HG03457 (cell line): Measurements from ENCODE around the gene PIK3C3.
"Not testable (repeated sequence)": the region's sequence is repeated elsewhere in the genome, so short reads cannot be mapped to it uniquely, and the experiment has no call there.

Experiments
- ATAC-seq: cut with Tn5 transposase; IDR thresholded peaks from one replicate; pipeline ENCODE4 v1.9.1; 2021; ENCODE audit warnings: moderate number of reproducible peaks; ENCODE audit not compliant: unreplicated experiment

The PIK3C3 gene

DNA sequence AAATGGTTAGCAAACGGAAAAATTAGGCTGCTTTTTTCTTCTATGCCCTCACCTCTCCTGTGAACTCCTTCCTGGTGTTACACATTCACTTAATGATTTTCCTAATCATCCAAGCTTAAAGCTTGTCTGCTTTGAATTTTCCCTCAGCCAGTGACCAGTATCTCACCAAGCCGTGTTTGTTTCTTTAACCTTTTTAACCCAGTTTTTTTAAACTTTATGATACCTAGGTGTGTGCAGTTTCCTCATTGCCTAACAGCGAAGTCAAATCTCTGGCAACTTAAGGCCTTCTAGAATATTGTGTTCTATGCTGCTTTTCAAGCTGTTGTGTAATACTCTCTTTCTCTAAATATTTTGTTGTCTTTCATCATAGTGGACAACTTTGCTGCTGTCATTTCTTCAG, 113.0 kb downstream of the PIK3C3 start:
- ATAC-seq, result no peak

DNA sequence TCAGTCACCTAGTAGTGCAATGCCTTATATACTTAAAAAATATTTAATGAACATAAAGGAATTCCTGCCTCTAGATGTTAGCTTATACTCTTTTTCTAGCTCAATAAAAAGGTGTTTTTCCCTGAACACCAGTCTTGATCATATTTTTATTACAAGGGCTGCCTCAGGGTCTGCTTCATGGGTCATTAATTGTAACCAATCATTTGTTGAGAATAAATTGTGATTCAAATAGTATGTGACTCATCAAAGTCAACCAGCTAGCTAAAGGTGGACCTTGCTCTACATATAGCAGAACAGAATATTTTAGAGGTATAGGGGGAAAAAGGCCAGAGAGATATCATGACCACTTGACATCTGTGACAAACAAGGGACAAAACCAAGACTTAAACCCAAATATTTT, 114.0 kb downstream of the PIK3C3 start:
- no peak for ATAC-seq

DNA sequence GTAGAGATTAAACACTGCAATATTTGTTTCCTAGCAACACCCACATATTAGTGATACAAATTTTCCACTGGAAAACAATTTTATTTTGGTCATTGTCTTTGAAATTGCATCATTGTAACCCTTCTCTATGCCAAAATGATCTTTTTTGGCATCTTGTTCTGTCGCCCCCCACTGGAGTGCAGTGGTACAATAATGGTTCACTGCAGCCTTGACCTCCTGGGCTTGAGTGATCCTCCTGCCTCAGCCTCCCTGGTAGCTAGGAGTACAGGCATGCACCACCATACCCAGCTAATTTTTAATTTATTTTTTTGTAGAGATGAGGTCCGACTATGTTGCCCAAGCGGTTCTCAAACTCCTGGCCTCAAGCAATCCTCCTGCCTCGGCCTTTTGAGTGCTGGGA, 117.4 kb downstream of the PIK3C3 start:
- ATAC-seq, result no peak

DNA sequence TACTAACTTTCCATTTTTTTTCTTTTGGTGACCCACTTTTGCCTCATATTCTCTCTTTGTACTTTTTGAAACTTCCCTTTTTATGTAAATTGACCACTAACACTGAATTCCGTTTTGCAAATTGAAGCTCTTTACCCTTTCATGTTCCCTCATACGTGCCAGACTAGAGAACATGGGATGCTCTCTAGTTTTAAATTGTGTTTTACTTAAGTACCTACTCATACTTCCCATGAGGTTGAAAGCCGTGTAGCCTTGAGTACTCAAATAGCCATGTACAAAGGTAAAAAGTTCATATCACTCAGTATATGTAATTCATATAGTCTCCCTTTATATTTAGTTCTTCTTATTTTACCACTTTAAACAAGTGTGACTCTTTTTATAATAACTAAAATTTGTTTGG, 119.7 kb downstream of the PIK3C3 start:
- no peak for ATAC-seq

DNA sequence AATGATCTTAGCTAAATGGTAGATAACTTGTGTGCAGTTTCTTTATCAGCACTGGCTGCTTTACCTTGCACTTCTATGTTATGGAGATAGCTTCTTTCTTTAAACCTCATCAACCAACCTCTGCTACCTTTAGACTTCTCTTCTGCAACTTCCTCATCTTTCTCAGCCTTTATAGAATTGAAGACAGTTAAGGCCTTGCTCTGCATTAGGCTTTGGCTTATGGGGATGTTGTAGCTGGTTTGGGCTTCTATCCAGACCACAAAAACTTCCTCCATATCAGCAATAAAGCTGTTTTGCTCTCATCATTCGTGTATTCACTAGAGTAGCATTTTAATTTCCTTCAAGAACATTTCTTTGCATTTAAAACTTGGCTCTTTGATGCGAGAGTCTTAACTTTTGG, 123.7 kb downstream of the PIK3C3 start:
- ATAC-seq, result no peak

DNA sequence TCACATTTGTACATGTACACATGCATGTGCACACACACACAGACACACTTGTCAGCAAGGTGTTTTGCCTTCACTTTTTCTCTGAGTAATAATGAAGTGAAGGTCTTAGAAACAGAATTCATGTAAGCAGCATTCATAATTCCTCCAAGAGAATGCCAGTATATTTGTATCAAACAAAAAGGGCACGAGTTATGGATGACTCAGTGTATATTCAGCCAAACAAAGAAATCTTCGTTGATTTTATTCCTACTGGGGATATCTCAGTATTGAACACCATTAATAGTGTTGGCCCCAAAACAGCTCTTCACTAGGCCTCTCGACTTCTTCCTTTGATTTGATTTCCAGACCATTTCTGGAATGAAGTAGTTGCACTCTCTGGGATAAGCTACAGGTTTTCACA, 125.3 kb downstream of the PIK3C3 start:
- ATAC-seq, result no peak

DNA sequence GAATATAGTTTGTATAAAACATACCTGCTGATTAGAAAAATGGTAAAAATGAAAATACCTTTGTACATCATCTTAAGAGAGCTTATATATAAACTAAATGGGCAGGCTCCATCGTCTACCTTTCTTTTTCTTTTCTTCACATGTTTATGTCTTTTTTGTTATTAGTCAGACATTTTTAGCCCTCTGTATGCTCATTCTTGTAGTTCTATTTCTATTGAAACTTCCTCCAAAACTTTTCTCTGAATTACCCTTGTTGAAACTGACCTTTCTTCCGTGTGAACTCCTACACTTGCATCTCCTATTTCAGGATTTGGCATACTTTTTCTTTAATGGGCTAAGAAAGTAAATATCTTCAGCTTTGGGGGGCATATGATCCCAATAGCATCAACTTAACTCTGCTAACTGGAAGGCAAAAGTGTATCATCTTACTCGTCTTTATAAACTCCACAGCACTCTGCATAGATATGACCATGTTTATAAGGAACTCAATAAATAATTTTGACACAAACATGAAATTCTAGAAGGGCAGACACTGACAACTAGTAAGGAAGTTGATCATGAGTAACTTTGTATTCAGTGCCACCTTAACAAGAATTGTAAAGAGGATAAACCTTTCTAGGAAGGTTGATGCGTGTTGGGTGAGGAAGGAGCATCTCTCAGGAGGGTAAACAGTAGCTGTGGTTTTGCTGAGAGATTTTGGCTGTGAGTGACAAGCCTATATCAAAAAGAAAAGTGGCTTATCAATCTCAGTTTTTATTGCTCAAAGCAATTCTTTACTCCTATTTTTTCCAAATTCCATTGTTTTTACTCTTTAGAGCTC, 127.6 kb downstream of the PIK3C3 start:
- ATAC-seq, result no peak

DNA sequence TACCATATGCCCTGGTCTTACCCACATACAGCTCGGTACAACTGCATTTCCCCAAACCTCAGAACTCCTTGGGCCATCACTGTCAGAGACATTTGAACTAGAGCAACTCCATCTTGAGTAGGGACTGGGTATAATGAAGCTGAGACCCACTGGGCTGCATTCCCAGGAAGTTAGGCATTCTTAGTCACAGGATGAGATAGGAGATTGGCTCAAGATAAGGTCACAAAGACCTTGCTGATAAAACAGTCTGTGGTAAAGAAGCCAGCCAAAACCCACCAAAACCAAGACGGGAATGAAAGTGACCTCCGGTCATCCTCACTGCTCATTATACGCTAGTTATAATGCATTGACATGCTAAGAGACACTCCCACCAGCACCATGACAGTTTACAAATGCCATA, 131.3 kb downstream of the PIK3C3 start:
- ATAC-seq, result no peak

DNA sequence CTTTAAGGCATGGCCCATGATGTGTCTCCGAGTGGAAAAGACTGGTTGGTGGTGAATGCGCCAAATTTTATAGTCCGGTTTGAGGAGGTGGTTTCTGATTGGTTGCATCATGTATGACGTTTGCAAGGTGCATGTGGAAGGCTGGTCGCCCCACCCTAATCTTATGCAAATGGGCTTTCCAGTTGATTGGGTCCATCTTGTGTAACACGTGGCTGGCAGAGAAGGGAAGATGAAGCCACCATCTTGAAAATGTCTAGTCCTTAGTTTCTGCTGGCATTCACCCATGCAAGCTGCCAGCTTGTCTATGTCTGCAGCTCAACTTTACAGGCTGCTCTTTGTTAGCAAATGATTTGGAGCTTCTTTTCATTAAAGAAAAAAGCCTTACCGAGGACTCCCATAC, 132.2 kb downstream of the PIK3C3 start:
- no peak for ATAC-seq

DNA sequence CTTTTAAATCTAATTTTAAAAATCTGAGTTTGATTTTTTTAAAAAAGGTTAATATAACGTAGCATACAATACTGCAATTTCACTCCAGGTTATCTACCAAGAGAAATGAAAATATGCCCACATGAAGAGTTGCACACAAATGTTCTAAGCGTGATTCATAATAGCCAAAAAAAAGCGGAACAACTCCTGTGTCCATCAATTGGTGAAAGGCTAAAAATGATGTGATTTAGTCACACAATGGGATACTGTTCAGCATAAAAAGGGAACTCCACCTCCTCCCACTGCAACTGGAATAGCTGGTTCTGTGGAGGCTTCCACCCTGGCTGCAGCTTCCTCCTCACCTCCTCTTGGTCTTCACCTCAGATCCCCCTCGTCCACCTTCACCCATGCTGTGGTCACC, 132.8 kb downstream of the PIK3C3 start:
- no peak for ATAC-seq

DNA sequence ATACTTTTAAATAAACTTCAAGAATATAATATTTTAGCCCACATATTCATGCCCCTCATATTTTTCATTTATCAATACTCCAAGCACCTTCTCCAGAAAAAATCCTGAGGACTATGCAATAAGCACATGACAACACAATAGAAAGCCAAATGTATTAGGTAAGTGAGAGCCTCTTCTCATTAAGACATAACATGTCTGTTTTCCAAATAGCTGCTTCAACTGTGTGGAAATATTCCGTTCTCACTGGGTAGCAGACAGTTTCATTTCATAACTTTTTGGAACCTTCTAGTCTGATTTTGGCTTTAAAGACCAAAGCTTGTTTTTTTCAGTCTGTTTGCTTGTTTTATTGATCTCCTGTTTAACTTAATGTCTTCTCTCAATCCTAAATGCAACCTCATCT, 137.8 kb downstream of the PIK3C3 start:
- ATAC-seq, result no peak

DNA sequence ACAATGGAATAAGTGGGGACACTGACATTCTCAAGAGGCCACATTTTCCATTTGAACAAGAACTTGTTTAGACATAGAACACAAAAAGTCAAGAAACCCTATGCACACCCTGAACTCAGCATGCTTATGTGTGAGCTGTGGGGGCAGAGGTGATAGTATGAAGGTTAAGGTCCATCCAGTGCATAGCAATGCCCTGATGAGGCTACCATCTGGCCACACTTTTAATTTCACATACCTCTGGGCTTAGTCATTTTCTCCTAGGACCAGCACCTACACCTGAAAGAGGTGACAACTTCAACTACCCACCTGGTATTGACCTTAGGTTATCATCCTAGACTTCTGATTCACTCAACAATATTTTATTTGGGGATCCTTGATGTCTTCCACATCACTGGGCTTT, 139.8 kb downstream of the PIK3C3 start:
- no peak for ATAC-seq

DNA sequence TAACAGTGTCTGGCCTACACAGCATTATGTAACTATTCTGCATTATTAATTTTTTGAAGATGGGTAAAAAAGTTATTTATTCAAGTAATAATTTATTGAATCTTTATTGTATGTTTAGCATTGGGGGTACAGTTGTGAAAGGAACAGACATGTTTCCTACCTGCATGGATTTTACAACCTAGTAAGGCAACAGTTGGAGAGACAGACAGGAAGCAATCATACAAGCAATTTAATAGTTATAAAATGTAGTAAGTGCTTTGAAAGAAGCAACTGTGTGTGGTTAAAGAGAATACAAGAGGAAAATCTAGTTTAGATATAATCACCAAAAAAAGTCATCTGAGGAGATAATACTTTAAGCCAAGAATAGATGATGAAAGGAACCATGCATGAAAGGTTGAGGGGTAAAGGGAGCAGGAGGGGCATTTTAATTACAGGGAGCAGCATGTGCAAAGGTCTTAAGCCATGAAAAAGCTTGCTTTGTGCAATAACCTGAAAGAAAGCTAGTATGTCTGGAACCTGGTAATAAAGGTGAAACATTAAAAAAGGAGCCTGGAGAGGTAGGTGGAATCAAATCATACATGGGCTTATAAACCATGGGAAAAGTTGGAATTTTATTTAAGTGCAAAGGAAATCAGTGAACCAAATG, 140.8 kb downstream of the PIK3C3 start:
- ATAC-seq, result no peak

DNA sequence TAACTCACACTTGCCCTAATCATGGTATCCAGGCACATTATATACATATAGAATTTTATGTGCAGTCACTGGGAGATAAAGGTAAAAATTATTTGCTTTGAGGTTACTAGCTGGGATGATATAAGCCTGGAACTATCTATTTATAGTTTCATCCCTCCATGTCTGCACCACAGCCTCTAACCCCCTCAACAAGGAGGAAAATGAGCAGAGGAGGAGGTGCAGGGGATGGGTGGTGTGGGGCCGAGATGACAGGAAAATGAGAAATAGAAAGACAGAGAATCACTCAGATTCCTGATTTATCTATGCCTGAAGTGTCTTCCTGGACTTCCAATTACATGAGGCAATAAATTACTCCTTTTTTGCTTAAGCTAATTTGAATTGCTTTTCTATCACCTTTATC, 145.2 kb downstream of the PIK3C3 start:
- ATAC-seq, result no peak

DNA sequence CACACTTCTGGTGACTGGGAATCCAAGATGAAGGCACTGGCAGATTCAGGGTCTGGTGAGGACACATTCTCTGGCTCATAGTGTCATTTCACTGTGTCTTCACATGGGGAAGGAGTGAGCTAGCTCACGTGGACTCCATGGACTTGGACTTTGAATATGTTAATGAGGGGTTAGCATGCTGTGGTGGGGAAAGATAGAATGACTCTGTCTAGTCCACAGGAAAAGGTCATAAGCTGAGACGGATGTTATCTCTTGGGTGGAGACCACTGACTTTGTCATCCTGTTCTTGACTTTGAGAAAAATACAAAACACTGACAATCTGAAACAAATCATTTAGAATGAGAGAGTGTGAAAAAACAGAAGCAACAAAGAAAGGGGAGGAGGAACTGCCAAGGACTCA, 145.9 kb downstream of the PIK3C3 start:
- ATAC-seq, result no peak

DNA sequence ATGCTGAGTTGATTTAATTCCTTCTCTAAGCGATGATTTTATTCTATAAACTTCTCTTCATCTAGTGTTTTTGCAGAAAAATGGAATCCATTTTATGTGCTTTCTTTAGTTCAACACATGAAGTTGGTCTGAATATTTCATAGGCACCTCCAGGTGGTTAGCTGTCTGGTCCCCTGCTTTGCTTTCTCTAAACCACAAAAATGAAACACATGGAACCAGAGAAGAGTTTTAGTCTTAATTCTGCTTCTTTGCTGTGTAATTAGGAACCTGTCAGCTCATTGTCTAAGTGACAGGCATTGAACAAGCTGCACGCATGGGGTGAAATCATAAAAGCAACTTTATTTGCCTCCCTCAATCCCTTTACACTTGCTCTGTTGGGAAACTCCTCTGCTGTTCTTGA, 150.4 kb downstream of the PIK3C3 start:
- ATAC-seq, result no peak

DNA sequence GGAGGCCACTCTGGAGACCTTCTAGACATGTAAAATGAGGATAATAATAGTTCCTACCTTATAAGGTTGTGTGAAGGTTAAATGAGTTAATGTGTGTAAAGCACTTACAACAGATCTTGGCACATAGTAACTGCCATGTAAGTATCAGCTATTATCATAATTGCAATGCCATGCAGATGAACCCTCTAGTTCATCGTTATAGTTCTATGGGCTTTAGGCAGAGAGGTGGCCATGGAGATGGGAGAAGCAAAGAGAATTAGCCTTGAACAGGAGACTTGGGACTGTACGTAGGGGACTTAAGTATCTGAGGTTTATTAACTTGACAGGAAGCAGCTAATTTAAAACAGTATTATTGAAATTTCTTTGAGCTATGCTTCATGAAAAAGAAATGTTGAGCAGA, 151.8 kb downstream of the PIK3C3 start:
- no peak for ATAC-seq

DNA sequence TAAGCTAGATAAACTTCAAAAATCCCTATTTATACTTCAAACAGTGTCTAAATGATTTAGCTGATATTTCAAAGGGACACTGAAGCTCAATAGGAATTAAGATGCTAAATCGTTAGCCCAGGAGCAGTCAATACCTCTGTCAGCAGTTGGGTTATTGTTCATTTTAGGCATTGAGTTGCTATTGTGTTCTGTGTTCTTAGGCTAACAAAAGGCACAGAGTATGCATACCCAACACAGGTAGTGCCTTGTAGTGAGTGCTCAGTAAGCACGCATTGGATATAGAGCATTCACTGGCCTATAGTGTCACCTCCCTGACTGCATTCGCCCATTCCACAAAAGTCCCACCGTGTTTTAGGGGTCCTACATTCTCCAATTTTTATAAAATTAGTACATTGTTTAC, 152.3 kb downstream of the PIK3C3 start:
- no peak for ATAC-seq

DNA sequence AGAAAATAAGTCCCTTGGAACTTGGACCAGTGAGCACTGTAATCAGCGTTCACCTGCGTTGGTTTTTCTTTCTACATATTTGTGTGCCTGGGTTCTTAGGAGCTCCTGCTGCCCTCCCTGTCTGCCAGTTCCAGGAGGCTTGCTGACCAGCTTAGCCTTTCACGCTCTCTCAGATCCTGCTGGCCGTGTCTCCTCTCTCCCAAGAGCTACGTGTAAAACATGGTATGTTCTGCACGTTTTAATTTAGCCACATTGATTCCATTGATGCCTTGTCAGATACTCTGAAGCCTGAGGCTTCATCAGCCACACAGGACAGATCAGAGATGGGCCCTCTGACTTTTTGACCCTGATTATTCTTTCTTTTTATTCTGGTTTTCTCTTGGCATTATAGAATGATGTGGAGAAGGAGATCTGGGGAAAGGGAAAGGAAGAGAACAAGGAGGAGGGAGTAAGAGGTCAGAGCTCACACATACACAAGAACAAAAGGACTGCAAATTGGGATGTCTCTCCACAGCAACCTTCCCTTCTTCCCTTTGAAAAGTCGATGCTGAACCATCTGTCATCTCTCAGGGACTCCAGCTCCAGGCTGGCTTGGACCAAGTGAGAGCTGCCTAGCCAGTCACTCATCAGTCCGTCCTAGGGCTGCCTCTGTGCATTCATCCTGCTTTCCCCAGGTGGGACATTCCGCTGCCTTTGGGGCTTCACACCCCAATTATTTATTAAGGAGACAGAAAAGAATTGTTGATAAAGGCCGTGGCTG, 152.8 kb downstream of the PIK3C3 start:
- no peak for ATAC-seq

DNA sequence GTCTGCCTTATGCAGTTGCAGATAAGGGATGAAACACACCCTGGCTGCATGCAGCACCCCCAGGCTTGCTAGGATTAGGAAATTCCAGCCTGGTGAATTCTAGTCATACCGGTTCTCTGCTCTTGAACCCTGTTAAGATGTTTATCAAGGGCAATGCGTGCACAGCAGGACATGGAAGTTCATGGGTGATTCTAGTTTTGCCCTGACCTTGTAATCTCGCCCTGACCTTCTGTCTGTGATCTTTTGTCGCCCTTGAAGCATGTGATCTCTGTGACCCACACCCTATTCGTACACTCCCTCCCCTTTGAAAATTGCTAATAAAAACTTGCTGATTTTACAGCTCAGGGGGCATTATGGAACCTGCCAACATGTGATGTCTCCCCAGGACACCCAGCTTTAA, 157.1 kb downstream of the PIK3C3 start:
- not testable (repeated sequence) for ATAC-seq

DNA sequence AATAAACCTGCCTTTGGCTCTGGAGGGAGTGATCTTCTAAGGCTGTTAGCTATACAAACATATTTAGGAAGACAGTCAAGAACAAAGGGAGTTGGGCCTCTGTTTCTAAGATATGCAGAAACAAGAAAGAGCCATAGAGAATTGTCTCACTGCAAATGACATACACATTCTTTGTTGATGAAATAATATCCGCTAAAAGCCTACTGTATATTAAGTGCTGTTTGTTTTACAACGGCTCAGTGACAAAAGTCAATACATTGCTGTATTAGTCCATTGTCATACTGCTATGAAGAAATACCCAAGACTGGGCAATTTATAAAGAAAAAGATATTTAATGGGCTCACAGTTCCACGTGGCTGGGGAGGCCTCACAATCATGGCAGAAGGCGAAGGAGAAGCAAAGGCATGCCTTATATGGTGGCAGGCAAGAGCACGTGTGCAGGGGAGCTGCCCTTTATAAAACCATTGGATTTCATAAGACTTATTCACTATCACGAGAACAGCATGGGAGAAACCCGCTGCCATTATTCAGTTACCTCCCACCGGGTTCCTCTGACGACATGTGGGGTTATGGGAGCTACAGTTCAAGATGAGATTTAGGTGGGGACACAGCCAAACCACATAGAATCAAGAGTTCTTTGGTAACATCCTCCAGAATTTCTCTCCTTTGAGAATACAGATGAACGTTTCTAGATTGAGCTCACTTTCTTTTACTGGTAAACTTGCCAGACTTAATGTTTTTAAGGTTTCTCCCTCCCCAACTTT, 157.8 kb downstream of the PIK3C3 start:
- ATAC-seq, result no peak
